SK-N-MC (cell line): Measurements from ENCODE around the gene MORF4L1.

Source experiments
- EZH2 ChIP-seq: fragments of 200-600 bp; sonication (generic); IDR thresholded peaks from one replicate; pipeline ENCODE4 v1.6.1; 2017; ENCODE audit warnings: antibody characterized with exemption
- FOXP2 ChIP-seq: optimal IDR thresholded peaks from 2 replicates; pipeline ENCODE3; 2011; ENCODE audit warnings: mild to moderate bottlenecking, moderate library complexity; ENCODE audit not compliant: insufficient read depth; ENCODE audit errors: extremely low read length, control extremely low read depth
- POLR2AphosphoS5 ChIP-seq: IDR thresholded peaks from 2 replicates; pipeline ENCODE4 v1.6.1; 2012; ENCODE audit warnings: mild to moderate bottlenecking, low read depth, low read length, borderline replicate concordance

GRCh38 chr15:78944202-78944625, 71.5 kb downstream of the MORF4L1 start:
- no peak for TF ChIP-seq EZH2
- no peak for TF ChIP-seq POLR2AphosphoS5
- TF ChIP-seq FOXP2: no peak
